NCI-H187 treated with DMSO at 0.1 percent for 48 hours (cell line): ENCODE data around the gene B3GALNT1.
"Not testable (repeated sequence)": the region's sequence is repeated elsewhere in the genome, so short reads cannot be mapped to it uniquely, and the experiment has no call there.

Source experiments
- DNase-seq: peaks from one replicate; lab custom pipeline; 2025; lab: John Stamatoyannopoulos, UW

B3GALNT1 gene

DNA sequence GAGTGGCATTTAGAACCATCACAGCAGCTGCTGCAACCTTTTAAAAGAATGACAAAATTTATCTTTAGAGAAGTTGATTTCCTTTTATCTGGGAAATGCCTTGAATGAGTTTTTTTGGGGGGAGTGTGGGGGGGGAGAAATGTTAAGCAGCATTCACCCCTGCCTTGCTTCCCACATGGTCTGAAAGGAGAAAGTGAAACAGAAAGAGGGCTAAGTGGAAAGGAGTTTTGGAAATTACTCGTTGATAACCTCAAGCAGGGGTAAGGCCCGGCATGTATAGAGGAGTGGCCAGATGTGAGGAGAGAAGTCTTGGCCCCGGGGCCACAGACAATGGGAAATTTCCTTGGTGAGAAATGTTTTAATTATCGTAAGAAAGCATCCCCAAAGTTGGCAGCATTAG, 23.5 kb downstream of the B3GALNT1 start:
- DNase-seq: no peak

DNA sequence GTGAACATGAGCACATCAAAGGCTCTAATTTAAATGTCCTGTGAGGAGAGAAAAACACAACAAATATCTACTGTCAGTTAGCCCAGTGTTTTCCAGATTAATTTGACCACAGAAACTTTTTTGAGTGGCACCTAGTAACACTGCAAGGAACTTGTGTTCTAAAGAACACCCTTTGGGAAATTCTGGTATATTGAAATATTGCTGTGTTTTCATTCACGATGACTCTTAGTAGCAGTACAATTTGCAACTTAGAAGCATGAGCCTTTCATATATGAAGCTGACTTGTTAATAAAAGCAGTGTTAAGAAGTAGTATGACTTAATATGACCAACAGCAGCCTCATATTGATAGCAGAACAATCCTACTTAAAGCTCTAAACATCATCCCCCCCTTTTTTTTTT, 32.0 kb downstream of the B3GALNT1 start:
- no peak for DNase-seq

DNA sequence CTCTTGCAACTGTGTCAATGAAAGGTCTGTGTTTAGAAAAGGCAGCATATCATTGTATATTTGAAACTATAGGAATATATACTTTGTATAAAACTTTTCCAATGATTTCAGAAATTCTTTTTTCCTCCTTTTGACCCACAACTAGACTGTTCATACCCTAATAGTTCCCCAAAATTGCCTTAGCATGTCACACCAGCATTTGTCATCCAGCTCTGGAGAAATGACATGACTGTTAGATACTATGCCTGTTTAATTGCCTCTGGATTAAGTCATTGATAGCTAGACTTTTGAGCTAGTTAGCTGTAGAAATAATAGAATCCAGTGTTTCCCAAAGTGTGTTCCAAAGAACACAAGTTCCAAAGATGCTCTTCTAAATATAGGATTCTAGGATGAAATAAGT, 32.4 kb downstream of the B3GALNT1 start:
- no peak for DNase-seq

DNA sequence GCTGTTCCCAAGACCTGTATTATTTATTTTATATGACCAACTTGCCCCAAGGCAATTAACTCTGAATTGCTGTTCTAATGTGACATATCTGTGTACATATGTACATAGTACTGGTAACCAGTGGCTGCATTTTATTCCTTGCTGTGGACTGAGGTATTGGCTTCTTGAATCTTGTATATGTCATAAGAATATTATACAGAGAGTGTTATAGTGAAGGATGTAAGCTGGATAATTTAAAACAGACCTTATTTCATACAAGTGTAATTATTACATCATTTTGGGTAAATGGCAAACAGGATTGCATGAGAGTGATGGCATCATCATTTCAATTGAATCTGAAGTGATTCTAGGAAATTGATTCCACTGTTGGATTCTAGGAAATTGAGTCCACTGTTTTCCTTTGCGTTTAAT, 32.9 kb downstream of the B3GALNT1 start:
- no peak for DNase-seq

DNA sequence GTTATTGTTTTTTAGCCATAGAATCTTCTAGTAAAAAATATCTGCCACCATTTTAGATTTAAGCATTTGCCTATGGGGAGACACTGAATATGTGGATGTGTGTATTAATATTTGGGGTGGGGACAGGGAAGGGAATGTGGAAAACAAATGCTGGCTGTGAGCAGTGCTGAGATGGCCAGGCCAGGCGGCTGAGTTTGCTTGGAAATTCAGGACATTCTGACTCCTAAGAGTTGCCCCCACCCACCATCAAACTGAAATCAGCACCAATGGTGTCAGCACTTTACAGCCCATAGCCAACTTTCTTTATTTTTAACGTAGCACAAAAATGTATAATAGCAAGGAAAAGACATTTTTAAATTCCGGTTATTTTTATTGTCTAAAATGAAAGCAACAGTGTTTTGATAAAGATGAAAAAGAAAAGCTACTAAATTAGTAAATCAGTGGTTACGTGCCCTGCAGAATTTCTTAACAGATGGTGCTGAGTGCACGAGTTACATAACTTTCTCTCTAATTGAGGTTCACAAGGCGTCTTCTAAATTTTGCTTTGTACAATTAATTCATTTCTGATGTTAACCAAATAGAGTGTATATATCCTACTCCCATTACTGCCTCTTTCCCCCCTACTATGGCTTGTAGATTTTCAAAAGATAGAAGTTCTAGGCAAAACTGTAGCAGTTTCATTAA, 34.0 kb downstream of the B3GALNT1 start:
- no peak for DNase-seq

DNA sequence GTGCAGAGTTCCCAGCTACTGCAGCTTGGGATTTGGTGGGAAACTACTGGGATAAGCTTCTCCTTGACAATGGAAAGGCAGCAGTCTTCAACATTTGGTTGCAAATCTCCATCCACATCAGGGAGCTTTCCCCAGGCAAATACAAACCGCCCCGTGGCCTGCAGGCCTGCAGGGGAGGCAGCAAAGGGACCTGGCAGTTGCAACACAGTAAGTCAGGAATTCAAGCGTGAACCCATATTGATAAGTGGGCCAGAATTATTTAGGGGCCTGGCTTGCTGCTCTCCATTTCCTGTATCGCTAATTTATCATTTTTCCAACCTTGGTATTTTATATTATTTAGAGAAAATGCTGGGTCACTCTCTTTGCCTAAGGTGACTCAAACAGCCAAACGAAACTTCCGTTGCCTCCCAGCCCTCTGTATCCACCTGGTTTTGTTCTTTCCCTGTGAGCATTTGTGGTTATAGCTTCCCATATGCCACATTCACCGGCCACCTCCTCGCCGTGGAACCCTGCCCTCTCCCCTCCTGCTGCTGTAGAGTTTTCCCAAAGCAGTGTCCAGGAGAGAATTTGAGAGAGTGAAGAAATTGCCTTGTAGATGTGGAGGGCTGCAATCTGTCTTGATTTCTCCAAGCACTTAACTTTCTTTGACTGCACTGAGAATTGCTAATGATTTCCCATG, 34.8 kb downstream of the B3GALNT1 start:
- DNase-seq: no peak

DNA sequence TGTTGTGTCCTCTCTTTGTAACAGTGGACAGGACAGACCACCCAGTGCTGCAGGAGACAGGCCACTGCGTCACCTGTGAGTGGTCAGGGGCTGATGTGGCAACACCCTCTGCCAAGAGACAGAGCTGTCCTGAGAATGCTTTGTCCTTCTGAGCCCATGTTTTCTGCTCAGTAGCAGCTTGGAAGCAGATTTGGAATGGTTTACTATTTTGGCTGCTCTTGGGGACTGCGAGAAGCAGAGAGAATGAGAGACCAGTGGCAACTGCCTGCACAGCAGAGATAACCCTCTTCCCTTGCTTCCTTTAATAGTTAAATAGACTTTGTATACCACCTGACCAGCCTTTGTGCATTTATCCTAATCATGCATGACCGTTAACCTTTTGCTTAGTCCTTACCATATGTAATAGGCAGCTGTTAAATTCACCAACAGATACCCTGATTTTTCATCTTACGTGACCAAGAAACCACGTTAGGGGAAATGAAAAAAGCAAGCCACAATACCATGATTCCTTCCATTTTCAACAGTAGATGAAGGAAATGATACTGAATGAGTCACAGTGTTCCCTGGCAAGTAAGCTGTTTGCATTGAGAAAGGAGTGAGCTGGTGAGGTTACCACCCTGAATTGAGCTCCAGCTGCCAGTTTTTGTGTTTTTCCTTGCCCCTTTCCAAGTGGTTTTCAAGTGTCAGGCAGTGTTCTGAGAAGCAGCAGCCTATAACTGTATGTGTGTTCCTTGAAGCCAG, 35.5 kb downstream of the B3GALNT1 start:
- DNase-seq: peak; percentile 72

DNA sequence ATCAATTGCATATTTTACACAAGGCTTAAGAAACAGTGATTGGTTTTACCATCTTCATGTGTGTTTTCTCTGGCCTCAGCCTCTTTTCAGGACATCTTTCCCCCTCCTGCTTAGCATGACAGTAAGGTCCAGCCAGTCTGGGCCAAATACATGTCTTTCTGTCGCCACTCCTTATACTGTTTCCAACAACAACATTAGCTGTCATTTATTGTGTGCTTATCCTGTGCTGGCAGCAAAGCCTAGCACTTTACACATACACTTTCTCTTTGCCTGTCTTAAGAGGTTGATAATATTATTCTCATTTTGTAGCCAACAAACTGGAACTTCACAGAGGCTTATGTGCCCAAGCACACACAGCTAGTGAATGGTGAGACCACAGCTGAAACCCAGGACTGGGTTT, 37.8 kb downstream of the B3GALNT1 start:
- no peak for DNase-seq

DNA sequence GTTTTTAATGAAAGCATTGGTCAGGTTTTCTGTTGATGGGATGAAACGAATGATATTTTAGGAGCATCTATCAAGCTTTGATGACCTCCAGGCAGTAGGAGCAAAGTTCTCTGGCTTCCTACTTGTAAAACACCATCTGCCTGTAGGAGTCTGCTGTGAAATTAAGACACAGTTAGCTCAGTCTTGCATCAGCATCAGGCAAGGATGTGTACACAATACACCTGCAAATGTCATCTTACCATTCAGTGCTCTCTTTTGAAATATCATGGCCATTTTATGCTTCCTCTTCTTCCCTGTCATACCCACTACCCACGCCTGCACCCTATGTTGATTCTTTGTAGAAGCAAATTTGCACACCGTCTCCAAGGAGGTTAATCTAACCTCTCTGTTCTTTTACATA, 38.2 kb downstream of the B3GALNT1 start:
- no peak for DNase-seq

DNA sequence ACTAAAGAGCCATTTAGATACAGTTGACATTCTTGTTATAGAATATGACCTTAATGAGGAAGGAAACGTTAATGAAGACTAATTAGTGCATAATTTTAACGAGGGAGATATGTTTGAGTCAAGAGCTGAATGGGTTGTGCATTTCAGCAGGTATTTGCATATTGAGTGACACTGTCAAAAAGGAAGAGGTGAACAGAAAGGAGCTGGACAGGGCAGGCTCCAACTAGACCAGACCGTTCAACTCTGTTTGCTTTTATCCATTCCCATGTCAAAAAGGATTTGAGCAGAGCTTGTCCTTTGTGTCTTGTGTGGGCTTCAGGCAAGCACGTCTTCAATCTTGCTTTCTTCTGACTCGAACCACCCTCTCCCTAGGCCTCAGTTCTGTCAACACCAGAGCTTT, 40.7 kb downstream of the B3GALNT1 start:
- DNase-seq: no peak

DNA sequence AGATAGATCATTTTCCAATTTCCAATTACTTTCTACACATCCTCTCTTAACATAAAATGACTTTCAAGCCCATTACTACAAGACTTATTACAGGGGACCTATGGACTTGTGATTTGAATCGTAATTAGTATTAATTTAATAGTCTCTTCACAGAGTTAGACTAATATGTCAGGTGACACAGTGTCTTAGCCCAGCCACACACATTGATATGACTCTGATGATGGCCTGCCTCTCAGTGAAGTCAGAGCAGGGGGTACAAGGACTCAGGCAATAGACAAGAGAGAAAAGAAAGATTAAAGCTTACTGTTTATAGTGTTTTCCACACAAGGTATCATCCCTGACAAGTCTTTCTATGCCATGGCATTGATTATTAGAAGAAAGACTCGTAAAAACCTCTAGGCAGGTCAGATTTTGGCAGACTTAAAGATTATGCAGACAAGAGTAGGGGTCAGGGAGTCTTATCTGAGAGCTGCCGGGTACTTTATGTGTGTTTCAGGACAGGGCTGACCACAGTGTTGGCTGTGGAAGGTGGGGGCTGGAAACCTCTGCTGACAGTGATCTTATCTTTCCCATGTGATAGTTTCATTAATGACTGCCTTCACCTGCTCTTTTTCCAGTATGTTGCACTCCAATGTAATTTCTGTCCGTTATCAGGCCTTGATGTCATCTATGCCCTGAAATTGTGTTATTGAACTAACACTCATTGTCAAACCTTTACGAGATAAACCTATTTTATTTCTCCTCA, 50.1 kb downstream of the B3GALNT1 start:
- DNase-seq: no peak

DNA sequence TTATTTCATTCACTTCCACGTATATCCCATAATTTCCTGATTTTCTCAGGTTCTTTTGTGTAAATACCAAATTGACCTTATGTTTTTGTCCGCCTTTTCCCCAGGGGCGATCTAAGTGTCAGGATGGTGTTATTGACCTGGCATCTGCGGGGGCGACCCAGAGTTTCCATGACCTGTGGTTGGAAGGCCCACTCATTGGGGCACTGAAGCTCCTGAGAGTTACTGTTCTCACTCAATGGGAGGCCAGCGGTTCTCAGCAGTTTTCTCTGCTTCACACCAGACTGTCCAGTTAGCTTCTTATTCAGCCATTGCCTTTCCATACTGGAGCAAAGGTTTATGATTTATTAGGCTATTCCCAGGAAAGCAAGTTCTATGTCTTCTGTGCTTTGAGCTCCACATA, 53.3 kb downstream of the B3GALNT1 start:
- DNase-seq: no peak

DNA sequence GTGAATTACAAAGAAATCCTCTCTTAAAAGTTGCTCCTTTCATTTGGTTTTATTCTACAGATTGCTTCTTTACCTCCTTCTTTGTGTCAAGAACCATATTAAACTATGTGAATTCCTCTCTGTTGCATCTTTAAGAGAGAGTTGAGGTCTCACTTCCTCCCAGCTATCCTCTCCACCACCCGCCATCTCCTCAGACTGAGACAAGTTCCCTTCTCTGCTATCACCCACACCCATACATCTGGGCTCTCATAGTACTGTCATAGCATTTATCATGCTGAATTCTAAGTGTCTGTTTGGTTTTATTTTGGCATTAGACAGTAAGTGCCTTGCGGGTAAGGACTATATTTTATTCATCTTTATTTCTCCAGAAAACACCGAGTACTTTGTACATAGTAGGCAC, 54.2 kb downstream of the B3GALNT1 start:
- no peak for DNase-seq

DNA sequence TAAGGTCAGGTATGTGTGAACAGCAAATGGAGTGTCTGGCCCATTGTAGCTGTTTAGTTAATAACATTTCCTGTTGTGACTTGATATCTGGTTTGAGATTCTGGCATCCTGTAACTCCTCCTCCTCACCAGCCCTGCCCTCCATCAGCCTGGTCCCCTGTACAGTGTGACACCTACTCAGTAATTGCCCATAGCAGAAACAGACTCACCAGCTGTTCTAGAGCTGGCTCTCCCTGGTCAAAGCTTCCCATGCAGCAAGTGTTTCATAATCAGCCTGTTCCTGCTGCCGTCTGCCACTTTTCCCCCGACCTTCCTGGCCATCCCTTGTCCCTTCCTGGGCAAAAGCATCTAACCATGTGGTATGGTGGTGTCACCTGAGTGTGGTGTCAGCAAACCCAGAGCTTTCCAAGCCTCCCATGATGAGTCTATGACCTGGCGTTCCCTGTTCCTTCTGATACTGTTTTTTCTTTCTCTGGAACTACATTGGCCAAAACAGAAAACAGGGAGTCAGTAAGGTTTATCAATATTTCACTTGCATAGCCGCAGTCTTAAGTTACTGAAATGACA, 55.4 kb downstream of the B3GALNT1 start:
- DNase-seq: no peak

DNA sequence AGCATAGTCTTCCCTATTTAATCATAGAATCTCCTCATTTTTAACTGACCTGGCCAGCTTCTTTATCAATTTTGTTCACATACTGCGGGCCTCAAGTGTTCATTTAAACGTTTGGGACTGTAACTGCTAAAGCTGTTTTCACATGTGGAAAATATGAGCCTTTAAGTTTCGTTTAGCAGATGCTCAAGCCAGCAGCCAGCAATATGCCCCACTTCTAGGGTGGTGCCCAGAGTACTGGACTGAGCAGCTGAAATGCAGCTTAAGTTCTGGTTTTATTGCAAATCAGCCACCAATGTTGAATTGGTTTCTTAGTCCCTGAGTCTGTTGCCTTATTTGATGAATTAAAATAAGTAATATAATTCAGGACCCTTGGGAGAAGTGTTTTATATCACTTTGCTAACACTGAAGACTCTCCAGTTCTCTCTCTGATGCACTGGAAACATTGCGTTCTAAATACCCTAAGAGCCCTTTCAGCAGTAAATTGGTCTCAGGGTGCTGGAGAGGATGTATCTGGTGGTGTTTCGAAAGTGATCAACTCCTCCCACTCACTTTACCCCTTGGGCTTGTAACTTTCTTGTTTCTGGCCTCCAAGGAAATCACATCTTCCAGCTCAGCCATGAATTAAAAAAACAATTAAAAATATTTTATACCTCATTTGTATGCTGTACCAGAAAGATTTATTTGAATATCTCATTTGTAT, 61.7 kb downstream of the B3GALNT1 start:
- DNase-seq: no peak

DNA sequence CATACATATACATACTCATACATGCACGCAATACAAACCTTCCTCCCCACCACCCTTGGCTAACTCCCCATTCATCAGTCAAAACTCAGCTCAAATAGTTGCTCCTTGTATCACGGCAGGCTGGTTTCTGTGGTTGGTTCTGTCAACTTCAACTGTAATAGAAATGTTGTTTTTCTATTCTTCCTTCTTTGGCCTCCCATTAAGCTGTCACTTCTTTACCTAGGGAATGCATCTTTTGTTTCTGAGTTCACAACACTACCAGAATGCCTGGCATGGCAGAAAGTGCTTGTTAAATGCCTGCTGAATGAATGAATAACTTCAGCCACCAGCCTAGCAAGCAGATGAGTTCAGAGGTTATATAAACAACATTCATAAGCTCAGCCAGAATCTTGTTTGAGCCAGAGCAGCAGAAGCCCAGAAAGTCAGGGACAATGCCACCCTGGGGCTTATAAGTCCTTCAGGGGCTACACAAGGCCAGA, 63.1 kb downstream of the B3GALNT1 start:
- no peak for DNase-seq

DNA sequence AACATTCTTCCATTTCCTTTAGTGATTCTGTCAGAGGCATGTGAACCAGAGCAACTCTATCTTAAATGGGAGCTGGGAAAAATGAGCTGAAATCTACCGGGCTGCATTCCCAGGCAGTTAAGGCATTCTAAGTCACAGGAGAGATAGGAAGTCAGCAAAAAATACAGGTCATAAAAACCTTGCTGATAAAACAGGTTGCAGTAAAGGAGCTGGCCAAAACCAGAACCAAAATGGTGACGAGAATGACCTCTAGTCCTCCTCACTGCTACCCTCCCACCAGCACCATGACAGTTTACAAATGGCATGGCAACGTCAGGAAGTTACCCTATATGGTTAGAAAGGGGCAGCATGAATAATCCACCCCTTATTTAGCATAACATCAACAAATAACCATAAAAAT, 66.4 kb downstream of the B3GALNT1 start:
- DNase-seq: no peak

DNA sequence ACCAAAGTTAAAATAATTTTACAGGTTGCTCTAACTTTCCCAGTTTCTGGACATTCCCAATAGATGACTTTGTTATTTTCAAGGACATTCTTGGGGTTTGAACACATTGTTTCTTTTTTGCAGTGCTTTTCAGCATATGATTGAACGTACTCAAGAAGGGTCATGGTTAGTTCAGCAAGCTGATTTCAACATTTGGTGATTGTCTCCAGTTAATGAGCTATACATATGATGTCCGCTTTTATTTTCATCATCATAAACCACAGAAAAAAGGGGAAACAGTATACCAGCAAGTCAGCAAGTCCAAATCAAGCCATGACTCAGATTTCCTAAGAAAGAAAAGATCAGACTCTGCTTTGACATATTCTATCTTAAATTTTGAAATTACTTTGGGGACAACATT, 69.4 kb downstream of the B3GALNT1 start:
- no peak for DNase-seq

DNA sequence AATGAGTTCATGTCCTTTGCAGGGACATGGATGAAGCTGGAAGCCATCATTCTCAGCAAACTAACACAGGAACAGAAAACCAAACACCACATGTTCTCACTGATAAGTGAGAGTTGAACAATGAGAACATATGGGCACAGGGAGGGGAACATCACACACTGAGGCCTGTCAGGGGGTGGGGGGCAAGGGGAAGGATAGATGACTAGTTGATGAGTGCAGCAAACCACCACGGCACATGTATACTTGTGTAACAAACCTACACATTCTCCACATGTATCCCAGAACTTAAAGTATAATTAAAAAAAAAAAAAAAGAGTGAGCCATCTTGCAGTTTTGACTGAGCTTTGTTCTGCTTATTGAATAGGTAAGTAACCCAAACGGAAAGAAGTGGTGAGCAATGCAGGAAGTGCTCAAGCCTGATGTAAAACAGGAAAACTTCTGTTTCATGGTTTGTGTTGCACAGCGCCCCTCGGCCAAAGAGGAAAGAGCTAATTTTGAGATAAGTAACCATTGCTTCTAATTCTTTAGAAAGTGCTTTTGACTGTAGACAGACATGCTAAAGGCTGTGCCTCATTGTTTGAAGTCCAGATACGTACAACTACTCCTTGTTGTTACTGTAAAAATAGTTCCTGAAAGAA, 70.1 kb downstream of the B3GALNT1 start:
- DNase-seq: not testable (repeated sequence)
